IMR-90 (cell line): ENCODE data around the gene UPK1A. TPM values are rescaled to one million over a fixed set of nuclear protein-coding genes. Genes with fewer than 3 reads are reported as not detected.

ENCODE experiments used
- ATAC-seq: fragments of 200-7000 bp; cut with Tn5 transposase; 2 replicates; pipeline ENCODE4 v1.9.1; 2020; ENCODE audit warnings: low read depth, mild to moderate bottlenecking, moderate library complexity
- BruUV-seq: library from RNA; stranded (reverse); fragments of 400-500 nt; replicated peaks from 2 replicates; lab custom pipeline; 2021; lab: Mats Ljungman, UMichigan
- CTCF ChIA-PET: fragments of 300-600 bp; formaldehyde crosslinking; extraction: SDS; loops from one replicate; lab custom pipeline; 2021; ENCODE audit warnings: antibody characterized with exemption; lab: Yijun Ruan, JAX
- POLR2A ChIA-PET: fragments of 300-600 bp; sonication (Branson Sonifier 250); formaldehyde crosslinking; loops from one replicate; lab custom pipeline; 2022; ENCODE audit warnings: antibody characterized with exemption; ENCODE audit not compliant: unreplicated experiment; lab: Charles Lee
- DNase-seq: peaks from one replicate; pipeline ENCODE4 v3.0.0; 2013
- H2AFZ ChIP-seq: replicated peaks from 2 replicates; pipeline ENCODE3; 2013; ENCODE audit warnings: low read length, mild to moderate bottlenecking; ENCODE audit not compliant: poor library complexity
- H2AK5ac ChIP-seq: 2 replicates; pipeline ENCODE4 v1.6.1; 2013; ENCODE audit warnings: low read depth, low read length, inconsistent platforms
- H2AK9ac ChIP-seq: replicated peaks from 2 replicates; pipeline ENCODE3; 2013; ENCODE audit warnings: mild to moderate bottlenecking, low read depth, low read length, moderate library complexity; ENCODE audit not compliant: poor library complexity
- H2BK120ac ChIP-seq: 2 replicates; pipeline ENCODE4 v1.6.1; 2013; ENCODE audit warnings: low read depth, low read length, inconsistent platforms
- H2BK15ac ChIP-seq: 3 replicates; pipeline ENCODE4 v1.6.1; 2013; ENCODE audit warnings: low read depth, low read length, inconsistent platforms
- H2BK20ac ChIP-seq: 2 replicates; pipeline ENCODE4 v1.6.1; 2013; ENCODE audit warnings: low read depth, mild to moderate bottlenecking, inconsistent platforms, low read length, moderate library complexity
- H2BK5ac ChIP-seq: 2 replicates; pipeline ENCODE4 v1.6.1; 2013; ENCODE audit warnings: mild to moderate bottlenecking, low read depth, low read length, inconsistent platforms; ENCODE audit not compliant: poor library complexity, severe bottlenecking
- H3K14ac ChIP-seq: replicated peaks from 2 replicates; pipeline ENCODE4 v1.6.1; 2013; ENCODE audit warnings: low read depth, low read length, inconsistent platforms
- H3K18ac ChIP-seq: 2 replicates; pipeline ENCODE4 v1.6.1; 2013; ENCODE audit warnings: low read depth, low read length, control low read depth
- H3K23ac ChIP-seq: 2 replicates; pipeline ENCODE4 v1.6.1; 2013; ENCODE audit warnings: low read depth, low read length, inconsistent platforms
- H3K27ac ChIP-seq: 2 replicates; pipeline ENCODE4 v1.5.1; 2013; ENCODE audit warnings: mild to moderate bottlenecking, control low read depth, low read length; ENCODE audit not compliant: insufficient read depth
- H3K27me3 ChIP-seq: 2 replicates; pipeline ENCODE4 v1.6.1; 2013; ENCODE audit warnings: low read length; ENCODE audit not compliant: control insufficient read depth, insufficient read depth
- H3K36me3 ChIP-seq: 2 replicates; pipeline ENCODE4 v1.6.1; 2013; ENCODE audit warnings: low read length, mixed read lengths; ENCODE audit not compliant: control insufficient read depth, insufficient read depth
- H3K4ac ChIP-seq: 2 replicates; pipeline ENCODE4 v1.6.1; 2013; ENCODE audit warnings: low read depth, low read length, inconsistent platforms
- H3K4me1 ChIP-seq: 2 replicates; pipeline ENCODE4 v1.6.1; 2013; ENCODE audit warnings: low read length, mixed read lengths; ENCODE audit not compliant: control insufficient read depth, insufficient read depth
- H3K4me2 ChIP-seq: 2 replicates; pipeline ENCODE4 v1.6.1; 2013; ENCODE audit warnings: low read depth, mild to moderate bottlenecking, control low read depth, low read length, moderate library complexity
- H3K4me3 ChIP-seq: 2 replicates; pipeline ENCODE4 v1.5.1; 2013; ENCODE audit warnings: low read depth, mild to moderate bottlenecking, control low read depth, low read length, moderate library complexity; ENCODE audit not compliant: insufficient read depth
- H3K56ac ChIP-seq: 2 replicates; pipeline ENCODE4 v1.6.1; 2013; ENCODE audit warnings: low read length, inconsistent platforms; ENCODE audit not compliant: insufficient read depth; ENCODE audit errors: extremely low read depth
- H3K79me1 ChIP-seq, 2 experiments: 2 replicates each; pipeline ENCODE4 v1.6.1; 2013; ENCODE audit warnings: low read length in 2 of 2, inconsistent platforms in 1 of 2, low read depth in 1 of 2
- H3K9ac ChIP-seq: 2 replicates; pipeline ENCODE4 v1.6.1; 2013; ENCODE audit warnings: low read depth, low read length, control low read depth
- H3K9me1 ChIP-seq: 2 replicates; pipeline ENCODE4 v1.6.1; 2013; ENCODE audit warnings: low read length, inconsistent platforms; ENCODE audit not compliant: insufficient read depth
- H3K9me3 ChIP-seq: 2 replicates; pipeline ENCODE4 v1.6.1; 2013; ENCODE audit warnings: low read length; ENCODE audit not compliant: control insufficient read depth, insufficient read depth
- H4K20me1 ChIP-seq: 2 replicates; pipeline ENCODE4 v1.6.1; 2013; ENCODE audit warnings: low read length, inconsistent platforms; ENCODE audit not compliant: insufficient read depth
- H4K5ac ChIP-seq: 2 replicates; pipeline ENCODE4 v1.6.1; 2013; ENCODE audit warnings: mild to moderate bottlenecking, low read depth, low read length, control low read depth
- H4K8ac ChIP-seq, 2 experiments: 2 replicates each; pipeline ENCODE4 v1.6.1; 2013; ENCODE audit warnings: low read depth in 2 of 2, low read length in 2 of 2, control low read depth in 1 of 2, inconsistent platforms in 1 of 2
- H4K91ac ChIP-seq: 2 replicates; pipeline ENCODE4 v1.6.1; 2013; ENCODE audit warnings: low read depth, low read length, inconsistent platforms; ENCODE audit not compliant: insufficient read depth
- BHLHE40 ChIP-seq: fragments of 150-350 bp; IDR thresholded peaks from 2 replicates; pipeline ENCODE4 v1.6.1; 2016; ENCODE audit warnings: mild to moderate bottlenecking, low read depth, low read length
- CEBPB ChIP-seq: IDR thresholded peaks from 2 replicates; pipeline ENCODE4 v1.6.1; 2012; ENCODE audit warnings: low read depth, low read length, improper control_type of control experiment
- CHD1 ChIP-seq: IDR thresholded peaks from 2 replicates; pipeline ENCODE4 v1.6.1; 2012; ENCODE audit warnings: low read depth, low read length, improper control_type of control experiment
- FOS ChIP-seq: fragments of 150-350 bp; IDR thresholded peaks from 2 replicates; pipeline ENCODE4 v1.6.1; 2016; ENCODE audit warnings: low read depth, low read length
- MAFK ChIP-seq: IDR thresholded peaks from 2 replicates; pipeline ENCODE4 v1.6.1; 2012; ENCODE audit warnings: low read depth, low read length, improper control_type of control experiment
- MAZ ChIP-seq: IDR thresholded peaks from 2 replicates; pipeline ENCODE4 v1.6.1; 2012; ENCODE audit warnings: low read depth, mild to moderate bottlenecking, low read length, improper control_type of control experiment, moderate library complexity, borderline replicate concordance
- MXI1 ChIP-seq: IDR thresholded peaks from 2 replicates; pipeline ENCODE4 v1.6.1; 2012; ENCODE audit warnings: low read depth, mild to moderate bottlenecking, low read length, moderate library complexity, borderline replicate concordance
- NFE2L2 ChIP-seq: fragments of 150-350 bp; IDR thresholded peaks from 2 replicates; pipeline ENCODE4 v1.6.1; 2016; ENCODE audit warnings: low read depth, mild to moderate bottlenecking, low read length
- POLR2A ChIP-seq: IDR thresholded peaks from 2 replicates; pipeline ENCODE4 v1.6.1; 2012; ENCODE audit warnings: mild to moderate bottlenecking, low read depth, low read length
- RCOR1 ChIP-seq: IDR thresholded peaks from 2 replicates; pipeline ENCODE4 v1.6.1; 2012; ENCODE audit warnings: mild to moderate bottlenecking, low read length, improper control_type of control experiment; ENCODE audit not compliant: insufficient replicate concordance
- RFX5 ChIP-seq: IDR thresholded peaks from 2 replicates; pipeline ENCODE4 v1.8.0; 2012; ENCODE audit warnings: low read depth, mild to moderate bottlenecking, low read length, moderate library complexity
- SMC3 ChIP-seq: fragments of 150-350 bp; IDR thresholded peaks from 2 replicates; pipeline ENCODE4 v1.6.1; 2016; ENCODE audit warnings: low read depth, mild to moderate bottlenecking, antibody characterized with exemption, low read length, moderate library complexity
- WGBS, 2 experiments: methylation state at CpG; one replicate each; pipeline versions ENCODE4 v1.1.5 to v1.1.7; 2013; ENCODE audit warnings: missing lambda C conversion rate in 2 of 2; ENCODE audit not compliant: insufficient read length in 1 of 2; ENCODE audit errors: extremely low coverage in 2 of 2; 5-methylcytosine and 5-hydroxymethylcytosine counted together
- dilution Hi-C: fragments of 300-500 bp; cut with HindIII; formaldehyde crosslinking; loops from one replicate; pipeline ENCODE4 v1.14.3; 2018; ENCODE audit warnings: low sequenced_read_pairs; ENCODE audit not compliant: unreplicated experiment
- in situ Hi-C: fragments of 300-500 bp; cut with MboI; formaldehyde crosslinking; loops from 3 replicates; pipeline ENCODE4 v1.14.3; 2019; ENCODE audit warnings: low sequenced_read_pairs, inconsistent platforms, mixed read lengths
- intact Hi-C: fragments of 100-400 bp; cut with micrococcal nuclease; formaldehyde crosslinking; loops from 2 replicates; pipeline ENCODE4 v1.10.0; 2022
- polyA plus RNA-seq, 3 experiments: library from polyadenylated mRNA; depleted of rRNA; stranded (reverse); fragments of >200 nt; gene quantifications; 2 replicates each; pipeline ENCODE4 v1.2.3, GENCODE V29; 2012; ENCODE audit warnings: low replicate concordance in 1 of 3
- total RNA-seq: library from RNA; depleted of rRNA; stranded (reverse); fragments of >200 nt; gene quantifications from 2 replicates; pipeline ENCODE4 v1.2.3, GENCODE V29; 2012
- TF ChIP-seq, protein P1 (sequence below): conservative IDR thresholded peaks from 2 replicates; pipeline ENCODE4 v1.5.1; 2012; ENCODE audit warnings: mild to moderate bottlenecking, low read depth, low read length, improper control_type of control experiment
- TF ChIP-seq, protein P2 (sequence below): fragments of 150-350 bp; IDR thresholded peaks from 2 replicates; pipeline ENCODE4 v1.6.1; 2016; ENCODE audit warnings: low read depth, mild to moderate bottlenecking, low read length, moderate library complexity, borderline replicate concordance
- TF ChIP-seq, protein P3 (sequence below): fragments of 150-350 bp; IDR thresholded peaks from 2 replicates; pipeline ENCODE4 v1.6.1; 2017; ENCODE audit warnings: mild to moderate bottlenecking, antibody characterized with exemption, low read length, low read depth

UPK1A gene
- total and polyA plus RNA-seq, 2 of the 4 experiments (the other 2 are of a cell fraction), result 0.21 TPM; not detected in 1

DNA sequence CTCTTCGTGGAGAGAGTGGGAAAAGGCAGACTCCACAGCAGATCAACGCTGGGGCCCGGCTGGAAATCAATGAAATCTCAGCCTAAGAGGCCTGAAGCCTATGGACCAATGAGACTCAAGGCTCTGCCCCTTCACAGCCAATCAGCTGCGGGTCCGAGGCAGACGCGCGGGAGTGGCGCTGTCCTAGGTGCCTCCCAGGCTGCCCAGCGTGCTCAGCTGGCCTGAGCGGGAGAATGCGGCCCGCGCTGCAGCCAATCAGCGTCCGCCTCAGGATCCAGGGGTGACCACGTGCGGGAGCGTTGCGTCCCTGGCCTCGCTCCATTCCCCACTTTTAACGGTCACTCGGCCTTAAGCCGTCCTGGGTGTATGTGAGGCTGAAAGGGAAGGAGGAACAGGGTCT lies 37.9 kb downstream of the UPK1A start, which contains the start of gene ZBTB32:
TSS of gene ZBTB32 (plus strand) at position 341 of the 400 bp plus-strand sequence. CDS start 10,069 bp downstream, outside the sequence.
- CTCF ChIA-PET, result no interaction called here
- H3K4me3 ChIP-seq, result no peak within 1 kb of the TSS
- intact Hi-C loops, result loop anchor here (5.0 kb wide), 1 partner anchor 157 kb away; the partner anchor contains the start of gene TMEM147

More for the DNA sequence above, 37.9 kb downstream of the UPK1A start, which contains the start of gene ZBTB32:
- TF ChIP-seq, protein P1, sequence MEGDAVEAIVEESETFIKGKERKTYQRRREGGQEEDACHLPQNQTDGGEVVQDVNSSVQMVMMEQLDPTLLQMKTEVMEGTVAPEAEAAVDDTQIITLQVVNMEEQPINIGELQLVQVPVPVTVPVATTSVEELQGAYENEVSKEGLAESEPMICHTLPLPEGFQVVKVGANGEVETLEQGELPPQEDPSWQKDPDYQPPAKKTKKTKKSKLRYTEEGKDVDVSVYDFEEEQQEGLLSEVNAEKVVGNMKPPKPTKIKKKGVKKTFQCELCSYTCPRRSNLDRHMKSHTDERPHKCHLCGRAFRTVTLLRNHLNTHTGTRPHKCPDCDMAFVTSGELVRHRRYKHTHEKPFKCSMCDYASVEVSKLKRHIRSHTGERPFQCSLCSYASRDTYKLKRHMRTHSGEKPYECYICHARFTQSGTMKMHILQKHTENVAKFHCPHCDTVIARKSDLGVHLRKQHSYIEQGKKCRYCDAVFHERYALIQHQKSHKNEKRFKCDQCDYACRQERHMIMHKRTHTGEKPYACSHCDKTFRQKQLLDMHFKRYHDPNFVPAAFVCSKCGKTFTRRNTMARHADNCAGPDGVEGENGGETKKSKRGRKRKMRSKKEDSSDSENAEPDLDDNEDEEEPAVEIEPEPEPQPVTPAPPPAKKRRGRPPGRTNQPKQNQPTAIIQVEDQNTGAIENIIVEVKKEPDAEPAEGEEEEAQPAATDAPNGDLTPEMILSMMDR, result no peak
- TF ChIP-seq CHD1, result no peak
- TF ChIP-seq MXI1, result peak; percentile 60; the same call in 1 of the 2 replicates
- no peak for TF ChIP-seq SMC3
- 0 out of 2 replicates have a peak, but pooled peaks have one; percentile 10 for TF ChIP-seq RFX5
- TF ChIP-seq FOS, result no peak
- TF ChIP-seq, protein P2, sequence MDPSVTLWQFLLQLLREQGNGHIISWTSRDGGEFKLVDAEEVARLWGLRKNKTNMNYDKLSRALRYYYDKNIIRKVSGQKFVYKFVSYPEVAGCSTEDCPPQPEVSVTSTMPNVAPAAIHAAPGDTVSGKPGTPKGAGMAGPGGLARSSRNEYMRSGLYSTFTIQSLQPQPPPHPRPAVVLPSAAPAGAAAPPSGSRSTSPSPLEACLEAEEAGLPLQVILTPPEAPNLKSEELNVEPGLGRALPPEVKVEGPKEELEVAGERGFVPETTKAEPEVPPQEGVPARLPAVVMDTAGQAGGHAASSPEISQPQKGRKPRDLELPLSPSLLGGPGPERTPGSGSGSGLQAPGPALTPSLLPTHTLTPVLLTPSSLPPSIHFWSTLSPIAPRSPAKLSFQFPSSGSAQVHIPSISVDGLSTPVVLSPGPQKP, result no peak
- no peak for TF ChIP-seq POLR2A
- TF ChIP-seq CEBPB, result no peak
- no peak for TF ChIP-seq RCOR1
- no peak for TF ChIP-seq NFE2L2
- no peak for TF ChIP-seq MAZ
- no peak for TF ChIP-seq MAFK
- TF ChIP-seq, protein P3, sequence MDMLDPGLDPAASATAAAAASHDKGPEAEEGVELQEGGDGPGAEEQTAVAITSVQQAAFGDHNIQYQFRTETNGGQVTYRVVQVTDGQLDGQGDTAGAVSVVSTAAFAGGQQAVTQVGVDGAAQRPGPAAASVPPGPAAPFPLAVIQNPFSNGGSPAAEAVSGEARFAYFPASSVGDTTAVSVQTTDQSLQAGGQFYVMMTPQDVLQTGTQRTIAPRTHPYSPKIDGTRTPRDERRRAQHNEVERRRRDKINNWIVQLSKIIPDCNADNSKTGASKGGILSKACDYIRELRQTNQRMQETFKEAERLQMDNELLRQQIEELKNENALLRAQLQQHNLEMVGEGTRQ, result 0 out of 2 replicates have a peak, but pooled peaks have one; percentile 10
- TF ChIP-seq BHLHE40, result no peak
- Histone ChIP-seq H3K23ac (no peak within 1 kb of the TSS), H3K79me1 (no peaks in the 10 kb centered on the region), H3K18ac (no peak within 1 kb of the TSS), H3K56ac (no peak within 1 kb of the TSS), H3K4me1 (no peaks in the 10 kb centered on the region), H4K8ac (no peak within 1 kb of the TSS), H2BK20ac (no peak within 1 kb of the TSS), H2AK5ac (no peak within 1 kb of the TSS), H2BK120ac (no peak within 1 kb of the TSS), H4K20me1 (no peaks in the 10 kb centered on the region), H3K27me3 (no peaks in the 10 kb centered on the region), H2BK5ac (no peak within 1 kb of the TSS), H2AK9ac (no peak within 1 kb of the TSS), H2BK15ac (no peak within 1 kb of the TSS), H3K36me3 (no peaks in the 10 kb centered on the region), H3K9ac (no peak within 1 kb of the TSS), H3K9me1 (no peaks in the 10 kb centered on the region), H3K4ac (no peak within 1 kb of the TSS), H3K27ac (no peak within 1 kb of the TSS), H4K91ac (no peak within 1 kb of the TSS), H3K9me3 (no peaks in the 10 kb centered on the region), H2AFZ (peak within 1 kb of the TSS; percentile 58), H3K14ac (no peak within 1 kb of the TSS), H3K4me2 (no peak within 1 kb of the TSS), H4K5ac (no peak within 1 kb of the TSS)
- DNase-seq (peak; percentile 61), ATAC-seq (peak; percentile 48)
- BruUV-seq, result no TSS peak
- POLR2A ChIA-PET, result no interaction called here
- in situ Hi-C loops, result no loop called here
- dilution Hi-C loops, result no loop called here
- WGBS, 2 experiments, result 12% methylated on average over 6 of the region's 24 CpGs; no CpG with 5 or more reads in 1 of the 2 experiments
